Activated naive CD8-positive, alpha-beta T cell treated with anti-CD3 and anti-CD28 coated beads, Interleukin-2, amount 50 U/mL, for 24 hours (primary cell): Measurements from ENCODE around the gene NFKBIZ.
"Not testable (repeated sequence)": the region's sequence is repeated elsewhere in the genome, so short reads cannot be mapped to it uniquely, and the experiment has no call there.

Experiments used
- ATAC-seq: fragments of 150-1000 bp; cut with Tn5 transposase; one replicate; pipeline ENCODE4 v1.10.0; 2021
- DNase-seq: peaks from one replicate; pipeline ENCODE4 v3.0.0; 2021
- H3K27ac Mint-ChIP-seq: one replicate; pipeline ENCODE4 v1.8.0; 2021; ENCODE audit warnings: mild to moderate bottlenecking, mixed read lengths
- H3K27me3 Mint-ChIP-seq: one replicate; pipeline ENCODE4 v1.8.0; 2021; ENCODE audit warnings: mixed read lengths
- H3K36me3 Mint-ChIP-seq: one replicate; pipeline ENCODE4 v1.8.0; 2021; ENCODE audit warnings: low read depth, mixed read lengths
- H3K4me1 Mint-ChIP-seq: one replicate; pipeline ENCODE4 v1.8.0; 2021; ENCODE audit warnings: mixed read lengths
- H3K4me3 Mint-ChIP-seq: one replicate; pipeline ENCODE4 v1.8.0; 2021; ENCODE audit warnings: mild to moderate bottlenecking, moderate library complexity, mixed read lengths
- H3K9me3 Mint-ChIP-seq: one replicate; pipeline ENCODE4 v1.8.0; 2021; ENCODE audit warnings: mixed read lengths

Gene NFKBIZ

DNA sequence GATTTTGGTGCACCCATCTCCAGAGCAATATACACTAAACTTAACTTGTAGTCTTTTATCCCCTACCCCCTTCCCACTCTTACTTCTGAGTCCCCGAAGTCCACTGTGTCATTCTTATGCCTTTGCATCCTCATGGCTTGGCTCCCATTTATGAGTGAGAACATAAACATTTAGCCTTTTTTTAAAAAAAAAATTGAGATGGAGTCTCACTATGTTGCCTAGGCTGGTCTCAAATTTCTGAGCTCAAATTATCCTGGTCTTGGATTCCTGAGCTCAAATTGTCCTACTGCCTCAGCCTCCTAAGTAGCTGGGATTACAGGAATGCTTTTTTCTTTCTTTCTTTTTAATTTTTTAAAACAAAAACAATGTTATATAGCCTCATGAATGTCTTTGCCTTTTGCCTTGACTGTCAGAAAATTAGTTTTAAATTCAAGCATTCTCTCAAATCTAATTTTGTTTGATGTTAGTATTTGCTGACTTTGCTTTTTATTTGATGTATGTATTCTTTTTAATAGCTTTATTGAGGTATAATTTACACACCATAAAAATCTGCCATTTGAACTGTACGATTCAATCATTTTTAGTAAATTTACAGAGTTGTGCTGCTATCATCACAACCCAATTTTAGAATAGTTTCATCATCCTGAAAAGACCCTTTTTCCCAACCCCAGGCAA, 46.9 kb downstream of the NFKBIZ start:
- DNase-seq: no peak
- H3K27ac Mint-ChIP-seq: no peak overlapping the region
- no peak for ATAC-seq

DNA sequence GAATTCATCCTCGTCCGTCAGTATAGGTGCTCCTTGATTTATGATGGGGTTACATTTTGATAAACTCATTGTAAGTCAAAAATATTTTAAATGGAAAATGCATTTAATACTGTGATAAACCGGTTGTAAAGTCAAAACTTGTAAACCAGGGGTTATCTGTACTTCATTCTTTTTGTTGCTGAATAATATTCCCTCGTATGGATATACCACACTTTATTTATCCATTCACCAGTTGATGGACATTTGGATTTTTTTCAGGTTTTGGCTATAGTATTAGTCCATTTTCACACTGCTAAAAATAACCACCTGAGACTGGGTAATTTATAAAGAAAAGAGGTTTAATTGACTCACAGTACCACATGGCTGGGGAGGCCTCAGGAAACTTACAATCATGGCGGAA, 47.7 kb downstream of the NFKBIZ start:
- Mint-ChIP-seq H3K36me3 (no peaks in the 10 kb centered on the region), H3K4me1 (peaks cover 20% of the 10 kb centered on the region), H3K9me3 (peaks cover 11% of the 10 kb centered on the region), H3K27me3 (no peaks in the 10 kb centered on the region), H3K4me3 (no peak overlapping the region), H3K27ac (no peak overlapping the region)
- ATAC-seq (no peak), DNase-seq (no peak)

More for the DNA sequence above, 46.9 kb downstream of the NFKBIZ start:
- Mint-ChIP-seq H3K27me3 (no peaks in the 10 kb centered on the region), H3K9me3 (peaks cover 11% of the 10 kb centered on the region), H3K4me3 (no peak overlapping the region), H3K36me3 (no peaks in the 10 kb centered on the region), H3K4me1 (peaks cover 12% of the 10 kb centered on the region)

DNA sequence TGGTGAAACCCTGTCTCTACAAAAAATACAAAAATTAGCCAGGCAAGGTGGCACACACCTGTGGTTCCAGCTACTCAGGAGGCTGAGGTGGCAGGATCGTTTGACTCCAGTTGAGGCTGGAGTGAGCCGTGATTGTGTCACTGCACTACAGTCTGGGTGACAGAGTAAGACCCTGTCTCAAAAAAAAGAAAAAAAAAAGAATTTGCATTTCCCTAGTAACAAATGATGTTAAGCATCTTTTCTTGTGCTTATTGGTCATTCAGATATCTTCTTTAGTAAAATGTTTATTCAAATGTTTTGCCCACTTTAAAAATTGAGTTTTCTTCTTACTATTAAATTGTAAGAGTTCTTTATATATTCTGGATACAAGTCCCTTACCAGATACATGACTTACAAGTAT, 48.7 kb downstream of the NFKBIZ start:
- peaks cover 11% of the 10 kb centered on the region for H3K9me3 Mint-ChIP-seq
- no peak for ATAC-seq

DNA sequence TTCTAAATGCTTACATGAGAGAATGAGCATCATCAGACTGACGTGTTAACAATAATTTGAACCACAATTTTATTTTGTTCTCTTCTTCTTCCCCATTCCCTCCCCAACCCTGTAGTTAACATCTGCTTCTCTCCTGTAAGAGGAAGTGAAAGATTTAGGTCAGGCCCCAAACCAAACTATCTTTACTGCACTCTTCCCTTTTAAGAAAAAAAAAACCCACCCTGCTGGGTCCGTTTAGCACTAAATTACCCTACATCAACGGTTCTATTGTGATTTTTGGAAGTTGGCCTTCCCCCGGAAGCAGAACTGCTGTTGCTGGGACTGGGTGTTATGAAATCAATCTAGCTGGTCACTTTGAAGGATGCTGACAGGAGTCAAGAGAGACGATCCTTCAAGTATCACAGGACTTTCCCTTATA, 49.4 kb downstream of the NFKBIZ start:
- Mint-ChIP-seq H3K4me1 (peaks cover 22% of the 10 kb centered on the region), H3K27me3 (no peaks in the 10 kb centered on the region), H3K36me3 (no peaks in the 10 kb centered on the region), H3K4me3 (no peak overlapping the region), H3K9me3 (peaks cover 10% of the 10 kb centered on the region), H3K27ac (no peak overlapping the region)
- ATAC-seq (peak; percentile 40), DNase-seq (no peak)

More for the DNA sequence above, 48.7 kb downstream of the NFKBIZ start:
- Mint-ChIP-seq H3K4me3 (no peak overlapping the region), H3K27ac (no peak overlapping the region), H3K36me3 (no peaks in the 10 kb centered on the region), H3K4me1 (peaks cover 22% of the 10 kb centered on the region), H3K27me3 (no peaks in the 10 kb centered on the region)
- no peak for DNase-seq

DNA sequence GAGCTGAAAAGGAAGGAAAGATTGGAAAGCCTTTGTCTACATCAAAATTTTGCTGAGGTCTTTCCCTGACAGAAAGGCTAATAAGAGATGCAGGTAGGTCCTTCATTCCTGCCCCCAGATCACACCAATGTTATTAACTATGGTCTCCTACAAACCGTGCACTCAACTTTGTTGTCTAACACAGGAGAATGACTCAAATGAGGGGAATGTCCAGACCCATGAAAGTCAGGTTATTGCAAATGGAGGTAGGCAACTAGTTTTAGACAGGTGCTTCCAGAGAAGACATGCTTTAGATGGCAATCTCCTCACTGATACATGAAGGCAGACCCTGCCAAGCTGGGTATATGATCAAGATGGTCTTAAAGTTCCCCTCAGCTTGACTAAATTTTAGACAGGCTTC, 51.0 kb downstream of the NFKBIZ start:
- Mint-ChIP-seq H3K36me3 (no peaks in the 10 kb centered on the region), H3K27ac (no peak overlapping the region), H3K27me3 (no peaks in the 10 kb centered on the region), H3K4me1 (peaks cover 22% of the 10 kb centered on the region), H3K4me3 (no peak overlapping the region), H3K9me3 (peaks cover 6% of the 10 kb centered on the region)
- DNase-seq: no peak
- ATAC-seq: no peak

DNA sequence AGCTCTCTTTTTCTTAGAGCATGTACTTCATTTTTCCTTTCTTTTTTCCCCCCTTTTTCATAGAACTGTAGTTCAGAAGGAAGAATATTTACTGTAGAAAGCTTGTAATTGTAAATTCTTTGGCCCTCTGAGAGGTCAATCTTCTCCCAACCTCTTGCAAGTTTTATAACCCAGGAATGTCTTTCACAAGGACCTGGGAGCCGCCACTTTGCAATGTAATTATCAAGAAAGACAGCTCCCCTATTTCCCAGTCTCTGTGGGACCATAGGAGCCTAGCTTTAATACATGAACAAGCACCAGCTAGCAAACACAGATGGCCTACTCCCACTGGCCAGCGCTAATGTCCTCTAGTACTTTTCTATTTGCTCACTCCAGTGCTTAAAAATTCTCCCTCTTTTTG, 51.4 kb downstream of the NFKBIZ start:
- no peak for DNase-seq
- peaks cover 22% of the 10 kb centered on the region for H3K4me1 Mint-ChIP-seq
- no peak overlapping the region for H3K27ac Mint-ChIP-seq
- no peaks in the 10 kb centered on the region for H3K27me3 Mint-ChIP-seq
- no peak for ATAC-seq
- no peaks in the 10 kb centered on the region for H3K36me3 Mint-ChIP-seq
- no peak overlapping the region for H3K4me3 Mint-ChIP-seq
- H3K9me3 Mint-ChIP-seq: peaks cover 6% of the 10 kb centered on the region

DNA sequence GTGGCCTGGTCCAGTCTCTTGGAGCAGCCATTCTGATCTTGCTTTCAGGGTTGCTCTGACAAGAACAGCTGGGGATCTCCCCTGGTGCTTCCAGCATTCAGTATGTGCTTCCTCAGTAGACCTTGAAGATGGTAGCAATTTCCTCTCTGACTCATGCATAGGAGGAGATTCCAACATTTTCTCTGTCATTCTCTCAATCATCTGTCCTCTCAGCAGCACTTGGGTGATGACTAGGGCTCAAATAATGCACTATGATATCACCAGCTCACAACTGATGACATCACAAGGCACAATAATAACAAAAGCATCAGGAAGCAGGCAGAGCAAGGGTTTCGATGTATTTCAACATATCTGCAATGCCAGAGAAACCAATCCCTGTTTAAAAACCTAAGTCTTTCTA, 52.7 kb downstream of the NFKBIZ start:
- Mint-ChIP-seq H3K36me3 (no peaks in the 10 kb centered on the region), H3K27ac (peak overlapping the region; percentile 1), H3K9me3 (peaks cover 7% of the 10 kb centered on the region), H3K4me3 (no peak overlapping the region), H3K27me3 (no peaks in the 10 kb centered on the region), H3K4me1 (peaks cover 22% of the 10 kb centered on the region)
- ATAC-seq (peak; percentile 79), DNase-seq (no peak)

DNA sequence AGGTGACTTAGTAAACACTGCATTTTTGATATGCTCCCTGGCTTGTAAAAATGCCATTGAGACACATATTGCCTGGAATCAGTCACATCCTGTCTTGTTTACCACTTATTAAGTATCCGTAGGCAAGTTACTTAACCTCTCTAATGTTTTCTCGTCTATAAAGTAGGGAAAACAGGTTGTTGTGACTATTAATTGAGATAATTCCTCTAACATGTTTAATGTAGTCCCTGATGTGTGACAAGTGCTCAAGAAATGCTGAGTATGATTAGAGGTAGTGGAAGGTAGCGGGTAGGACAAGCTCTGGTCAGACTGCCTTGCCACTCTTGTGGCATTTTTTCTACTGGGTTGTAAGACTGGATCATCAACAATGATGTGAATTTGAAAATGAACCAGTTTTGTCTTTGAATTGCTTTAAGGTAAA, 54.1 kb downstream of the NFKBIZ start:
- Mint-ChIP-seq H3K9me3 (peaks cover 7% of the 10 kb centered on the region), H3K27me3 (no peaks in the 10 kb centered on the region), H3K36me3 (no peaks in the 10 kb centered on the region), H3K4me1 (peaks cover 16% of the 10 kb centered on the region), H3K27ac (no peak overlapping the region), H3K4me3 (no peak overlapping the region)
- no peak for DNase-seq
- no peak for ATAC-seq

DNA sequence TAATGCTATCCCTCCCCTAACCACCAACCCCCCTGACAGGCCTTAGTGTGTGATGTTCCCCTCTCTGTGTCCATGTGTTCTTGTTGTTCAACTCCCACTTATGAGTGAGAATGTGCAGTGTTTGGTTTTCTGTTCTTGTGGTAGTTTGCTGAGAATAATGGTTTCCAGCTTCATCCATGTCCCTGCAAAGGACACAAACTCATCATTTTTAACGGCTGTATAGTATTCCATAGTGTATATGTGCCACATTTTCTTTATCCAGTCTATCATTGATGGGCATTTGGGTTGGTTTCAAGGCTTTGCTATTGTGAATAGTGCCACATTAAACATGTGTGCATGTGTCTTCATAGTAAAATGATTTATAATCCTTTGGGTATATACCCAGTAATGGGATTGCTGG, 56.3 kb downstream of the NFKBIZ start:
- not testable (repeated sequence) for ATAC-seq, DNase-seq, H3K4me3 Mint-ChIP-seq, H3K27me3 Mint-ChIP-seq, H3K27ac Mint-ChIP-seq, H3K36me3 Mint-ChIP-seq, H3K9me3 Mint-ChIP-seq
- H3K4me1 Mint-ChIP-seq: peaks cover 10% of the 10 kb centered on the region
